Small intestine (tissue), 7 donors: ENCODE results near the gene NLRP5. TPM values are rescaled to one million over a fixed set of nuclear protein-coding genes. Genes with fewer than 3 reads are reported as not detected.
"Not testable (repeated sequence)": the region's sequence is repeated elsewhere in the genome, so short reads cannot be mapped to it uniquely, and the experiment has no call there.

Experiments
- DNase-seq, 2 donors: peaks; one replicate each; pipeline versions ENCODE4 v3.0.0 to v3.0.0-alpha.2; 2013
- FAIRE-seq: peaks from 2 replicates; lab custom pipeline; 2012; peaks lifted over from hg19 to GRCh38; lab: Jason Lieb, UNC
- H3K27ac ChIP-seq, 3 donors: one replicate each; pipeline ENCODE4 v1.5.1; 2013; ENCODE audit warnings: low read length in 2 of 3, mild to moderate bottlenecking in 2 of 3, control low read depth in 1 of 3, inconsistent platforms in 1 of 3, low read depth in 1 of 3, moderate library complexity in 1 of 3
- H3K27me3 ChIP-seq, 3 donors: one replicate each; pipeline ENCODE4 v1.6.1; 2013; ENCODE audit warnings: low read length in 3 of 3, inconsistent platforms in 1 of 3; ENCODE audit not compliant: control insufficient read depth in 3 of 3, insufficient read depth in 3 of 3
- H3K36me3 ChIP-seq, 3 donors: one replicate each; pipeline ENCODE4 v1.6.1; 2013; ENCODE audit warnings: low read length in 3 of 3, inconsistent platforms in 1 of 3, low read depth in 1 of 3, mild to moderate bottlenecking in 1 of 3, moderate library complexity in 1 of 3; ENCODE audit not compliant: control insufficient read depth in 3 of 3, insufficient read depth in 2 of 3
- H3K4me1 ChIP-seq, 3 donors: one replicate each; pipeline ENCODE4 v1.6.1; 2013; ENCODE audit warnings: low read length in 2 of 3, inconsistent platforms in 1 of 3, low read depth in 1 of 3, mild to moderate bottlenecking in 1 of 3, moderate library complexity in 1 of 3; ENCODE audit not compliant: control insufficient read depth in 3 of 3, insufficient read depth in 2 of 3
- H3K4me3 ChIP-seq, 3 donors: one replicate each; pipeline ENCODE4 v1.5.1; 2013; ENCODE audit warnings: low read length in 3 of 3, control low read depth in 1 of 3, inconsistent platforms in 1 of 3, low read depth in 1 of 3, mild to moderate bottlenecking in 1 of 3, moderate library complexity in 1 of 3
- H3K9me3 ChIP-seq, 2 donors: one replicate each; pipeline ENCODE4 v1.6.1; 2013; ENCODE audit warnings: low read depth in 1 of 2, low read length in 1 of 2; ENCODE audit not compliant: control insufficient read depth in 2 of 2, insufficient read depth in 1 of 2
- WGBS, 3 donors: extraction: QIAGEN DNeasy Blood & Tissue Kit; methylation state at CpG; one replicate each; pipeline ENCODE4 v1.1.7; 2013; 5-methylcytosine and 5-hydroxymethylcytosine counted together
- polyA plus RNA-seq, 4 donors: library from polyadenylated mRNA; stranded (reverse) in 3 of 4; unstranded in 1 of 4; fragments of 200-250 nt in 3 of 4; fragments of 120-200 nt in 1 of 4; gene quantifications; one replicate each; pipeline versions ENCODE4 v1.2.1 to v1.2.3, GENCODE V29; 2013
- donor health status: healthy with polysubstance abuse.
- donor health status: control.
- donor health status: control.
- donor health status: Bipolar disorder and iron deficiency.
- donor health status: healthy.

The NLRP5 gene
- polyA plus RNA-seq, 4 donors, result not detected

DNA sequence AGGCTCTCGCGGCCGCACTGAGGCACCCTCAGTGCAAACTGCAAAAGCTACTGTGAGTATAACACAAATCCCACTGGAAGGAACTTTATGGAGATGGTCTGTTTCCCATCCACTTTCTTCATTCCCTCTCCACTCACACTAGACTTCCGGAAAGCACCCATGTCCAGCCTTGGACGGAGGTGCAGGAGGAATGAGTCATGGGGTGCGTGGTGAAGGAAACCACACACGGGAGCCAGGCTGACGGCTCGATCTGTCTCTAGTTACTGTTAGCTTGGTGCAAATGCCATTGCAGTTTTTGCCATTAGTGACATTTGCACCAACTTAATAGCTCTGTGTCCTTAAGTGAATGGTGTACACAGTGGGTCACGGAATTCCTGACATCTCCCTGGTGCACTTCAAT is 24.4 kb upstream of the NLRP5 start:
- Histone ChIP-seq H3K27me3 (no peaks in the 10 kb centered on the region), H3K4me1 (no peaks in the 10 kb centered on the region), H3K27ac (no peak overlapping the region), H3K9me3 (peaks cover 0 to 14% of the 10 kb centered on the region in 2 donors), H3K36me3 (no peaks in the 10 kb centered on the region), H3K4me3 (no peak overlapping the region)
- FAIRE-seq (no peak), DNase-seq (no peak)
- WGBS, 3 donors, result 90 to 92% (median 90%) methylated on average over 10 of the region's 10 CpGs

DNA sequence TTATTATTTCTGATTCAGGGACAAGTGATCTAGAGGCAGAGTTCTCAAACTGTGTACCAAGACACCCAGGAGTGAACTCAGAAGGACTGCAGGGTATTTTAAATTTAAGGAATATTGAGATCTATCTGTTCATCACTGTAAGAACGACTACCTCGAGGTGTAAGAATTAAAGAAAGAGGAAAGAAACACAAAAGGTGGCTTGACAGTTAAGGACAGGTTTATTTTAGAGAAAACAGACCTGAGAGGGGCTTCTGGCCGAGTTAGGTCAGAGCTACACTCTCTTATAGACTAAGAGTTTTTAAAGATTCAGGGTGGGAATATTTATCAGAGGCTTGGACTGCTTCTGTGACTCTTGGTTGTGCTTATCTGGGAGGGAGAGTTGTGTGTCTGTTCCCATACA is 12.6 kb upstream of the NLRP5 start:
- DNase-seq (no peak), FAIRE-seq (no peak)
- Histone ChIP-seq H3K4me1 (no peaks in the 10 kb centered on the region), H3K27me3 (no peaks in the 10 kb centered on the region), H3K4me3 (no peak overlapping the region), H3K36me3 (no peaks in the 10 kb centered on the region), H3K9me3 (peaks cover 0 to 13% of the 10 kb centered on the region in 2 donors), H3K27ac (no peak overlapping the region)
- WGBS, 3 donors, result 24 to 40% (median 35%) methylated on average over 3 of the region's 3 CpGs

DNA sequence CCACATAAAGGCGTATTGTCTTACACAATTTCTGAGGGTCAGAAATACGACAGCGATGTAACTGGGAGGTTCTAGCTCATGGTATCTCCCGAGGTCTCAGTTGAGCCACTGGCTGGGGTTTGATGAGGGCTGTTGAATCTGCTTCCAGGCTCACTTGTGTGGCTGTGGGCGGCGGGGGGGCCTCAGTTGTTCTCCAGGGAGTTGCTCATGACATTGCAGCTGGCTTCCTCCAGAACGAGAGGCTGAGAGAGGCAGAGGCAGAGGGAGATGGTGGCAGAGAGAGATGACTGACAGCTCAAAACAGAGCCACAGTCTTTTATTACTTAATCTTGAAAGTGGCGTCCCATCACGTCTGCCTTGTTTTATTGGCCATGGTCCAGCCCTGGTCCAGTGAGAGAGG is 6.2 kb upstream of the NLRP5 start:
- Histone ChIP-seq H3K27ac (no peak overlapping the region), H3K36me3 (no peaks in the 10 kb centered on the region), H3K27me3 (no peaks in the 10 kb centered on the region), H3K4me3 (no peak overlapping the region), H3K9me3 (peaks cover 0 to 11% of the 10 kb centered on the region in 2 donors), H3K4me1 (no peaks in the 10 kb centered on the region)
- 68 to 80% (median 76%) methylated on average over 9 of the region's 9 CpGs for WGBS, 3 donors
- DNase-seq, result no peak
- FAIRE-seq, result no peak

DNA sequence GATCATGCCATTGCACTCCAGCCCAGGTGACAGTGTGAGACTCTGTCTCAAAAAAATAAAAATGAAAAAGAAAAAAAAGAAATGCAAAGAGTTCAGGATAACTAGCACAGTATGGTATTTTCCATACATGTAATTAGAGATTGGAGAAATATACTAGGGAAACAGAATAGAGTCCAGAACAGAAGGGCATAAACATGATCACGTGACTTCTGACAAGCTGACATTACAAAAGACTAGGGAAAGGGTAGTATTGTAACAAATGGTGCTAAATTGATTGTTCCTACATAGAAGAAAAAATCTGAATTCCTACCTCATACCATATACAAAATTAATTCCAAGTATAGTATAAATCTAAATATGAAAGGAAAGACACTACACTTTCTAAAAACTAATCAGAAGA is 1.3 kb upstream of the NLRP5 start:
- Histone ChIP-seq H3K4me3 (no peak overlapping the region), H3K27me3 (no peaks in the 10 kb centered on the region), H3K27ac (no peak overlapping the region), H3K9me3 (peaks cover 0 to 11% of the 10 kb centered on the region in 2 donors), H3K36me3 (no peaks in the 10 kb centered on the region), H3K4me1 (no peaks in the 10 kb centered on the region)
- DNase-seq (no peak), FAIRE-seq (no peak)
- 56 to 82% (median 64%) methylated on average over 1 of the region's 1 CpG for WGBS, 3 donors

DNA sequence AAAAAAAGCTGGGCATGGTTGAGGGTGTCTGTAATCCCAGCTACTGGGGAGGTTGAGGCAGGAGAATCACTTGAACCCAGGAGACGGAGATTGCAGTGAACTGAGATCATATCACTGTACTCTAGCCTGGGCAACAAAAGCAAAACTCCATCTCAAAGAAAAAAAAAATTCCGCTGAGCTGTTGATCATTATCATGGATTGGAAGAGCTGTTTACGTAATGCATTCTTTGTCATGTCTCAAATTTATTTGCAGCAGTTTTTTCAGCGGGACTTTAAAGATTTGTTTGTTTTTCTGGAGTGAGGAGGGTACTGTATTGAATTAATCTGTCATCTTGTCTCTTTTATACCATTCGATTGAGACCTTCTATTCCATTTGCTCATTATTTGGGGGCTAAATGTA is 4.3 kb downstream of the NLRP5 start:
- no peak overlapping the region for H3K27ac ChIP-seq
- no peaks in the 10 kb centered on the region for H3K4me1 ChIP-seq
- DNase-seq (no peak), FAIRE-seq (no peak)
- H3K36me3 ChIP-seq, result no peaks in the 10 kb centered on the region
- no peaks in the 10 kb centered on the region for H3K27me3 ChIP-seq
- H3K9me3 ChIP-seq, result peaks cover 0 to 8% of the 10 kb centered on the region in 2 donors
- H3K4me3 ChIP-seq, result no peak overlapping the region
- 79% methylated on average over 5 of the region's 5 CpGs for WGBS, 3 donors

DNA sequence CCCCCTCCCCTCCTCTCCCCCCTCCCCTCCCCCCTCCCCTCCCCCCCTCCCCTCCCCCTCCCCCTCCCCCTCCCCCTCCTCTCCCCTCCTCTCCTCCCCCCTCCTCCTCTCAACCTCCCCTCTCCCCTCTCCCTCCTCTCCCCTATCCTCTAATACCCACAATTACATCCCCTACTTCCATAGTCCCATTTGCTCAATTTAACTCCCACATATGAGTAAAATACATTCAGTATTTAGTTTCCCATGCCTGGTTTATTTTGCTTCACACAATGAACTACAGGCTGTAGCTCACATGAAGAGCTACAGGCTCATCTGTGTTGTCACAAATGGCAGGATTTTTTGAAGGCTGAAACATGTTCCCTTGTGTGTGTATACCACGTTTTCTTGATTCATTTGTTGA is 6.9 kb downstream of the NLRP5 start:
- Histone ChIP-seq H3K36me3 (no peaks in the 10 kb centered on the region), H3K9me3 (peaks cover 0 to 9% of the 10 kb centered on the region in 2 donors), H3K4me1 (no peaks in the 10 kb centered on the region), H3K4me3 (no peak overlapping the region), H3K27ac (no peak overlapping the region), H3K27me3 (no peaks in the 10 kb centered on the region)
- DNase-seq, result no peak
- no peak for FAIRE-seq
- WGBS, 3 donors, result 25 to 39% (median 33%) methylated on average over 1 of the region's 1 CpG

DNA sequence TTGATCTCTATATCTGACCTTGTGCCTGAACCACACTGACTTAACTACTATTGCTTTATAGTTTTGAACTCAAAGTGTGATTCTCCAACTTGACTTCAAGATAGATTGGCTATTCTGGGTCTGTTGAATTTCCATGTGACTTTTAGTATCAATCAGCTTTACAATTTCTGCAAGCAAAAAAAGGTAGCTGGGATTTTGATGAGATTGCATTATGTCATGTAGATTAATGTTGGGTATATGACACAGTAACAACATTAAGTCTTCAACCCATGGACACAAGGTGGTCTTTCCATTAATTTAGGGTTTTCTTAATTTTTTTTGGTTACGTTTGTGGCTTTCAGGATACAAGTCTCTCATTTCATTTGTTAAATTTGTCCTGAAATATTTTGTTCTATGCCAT is 28.2 kb downstream of the NLRP5 start:
- Histone ChIP-seq H3K27me3 (no peaks in the 10 kb centered on the region), H3K4me3 (no peak overlapping the region), H3K4me1 (no peaks in the 10 kb centered on the region), H3K36me3 (no peaks in the 10 kb centered on the region), H3K27ac (no peak overlapping the region), H3K9me3 (peaks cover 0 to 7% of the 10 kb centered on the region in 2 donors)
- WGBS, 3 donors, result 75 to 77% (median 77%) methylated on average over 1 of the region's 1 CpG
- FAIRE-seq (no peak), DNase-seq (no peak)

DNA sequence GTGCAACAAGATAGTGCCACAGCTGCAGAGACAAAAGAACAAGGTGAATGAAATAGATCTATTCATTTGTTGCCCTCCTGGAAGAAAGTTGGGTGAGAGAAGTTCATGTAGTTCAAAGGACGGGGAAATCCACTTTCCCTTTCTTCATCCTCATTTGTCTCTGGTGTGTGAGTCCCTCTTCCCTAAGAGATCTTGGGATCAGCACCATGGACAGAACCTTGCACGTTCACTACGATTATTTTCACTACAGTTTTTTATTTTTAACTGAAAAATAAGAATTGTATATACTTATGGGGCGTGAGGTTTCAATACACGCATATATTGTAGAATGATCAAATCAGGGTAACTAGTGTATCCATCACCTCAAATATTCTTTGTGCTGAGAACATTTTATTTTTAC is 29.2 kb downstream of the NLRP5 start:
- WGBS, 3 donors, result 30 to 38% (median 35%) methylated on average over 5 of the region's 5 CpGs
- FAIRE-seq, result no peak
- no peak overlapping the region for H3K27ac ChIP-seq
- H3K4me1 ChIP-seq, result no peaks in the 10 kb centered on the region
- peaks cover 0 to 2% of the 10 kb centered on the region in 2 donors for H3K9me3 ChIP-seq
- DNase-seq, result no peak
- no peaks in the 10 kb centered on the region for H3K36me3 ChIP-seq
- no peak overlapping the region for H3K4me3 ChIP-seq
- no peaks in the 10 kb centered on the region for H3K27me3 ChIP-seq

DNA sequence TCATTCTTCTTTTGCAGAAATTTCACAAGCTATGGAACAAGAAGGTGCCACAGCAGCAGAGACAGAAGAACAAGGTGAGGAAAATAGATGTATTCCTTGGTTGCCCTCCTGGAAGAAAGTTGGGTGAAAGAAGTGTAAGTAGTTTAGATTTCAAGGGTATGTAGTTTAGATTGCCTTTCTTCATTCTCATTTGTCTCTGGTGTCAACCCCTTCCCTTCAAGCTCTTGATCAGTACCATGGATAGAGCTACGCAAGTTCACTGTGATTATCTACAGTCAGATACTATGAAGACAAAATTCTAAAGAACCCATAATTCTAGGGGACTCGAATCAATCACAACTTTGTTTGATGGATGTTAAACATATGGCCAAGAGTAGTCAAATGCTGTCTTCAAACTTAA is 32.8 kb downstream of the NLRP5 start:
- 56 to 94% (median 63%) methylated on average over 1 to 2 of the region's 2 CpGs for WGBS, 3 donors
- not testable (repeated sequence) for H3K27ac ChIP-seq, H3K9me3 ChIP-seq, DNase-seq, H3K27me3 ChIP-seq, FAIRE-seq, H3K4me1 ChIP-seq, H3K36me3 ChIP-seq, H3K4me3 ChIP-seq
